Ishikawa (cell line): ENCODE measurements around the gene SPAG9.

Experiments used
- TEAD4 ChIP-seq: IDR thresholded peaks from 2 replicates; pipeline ENCODE4 v1.6.1; 2012
- YY1 ChIP-seq: IDR thresholded peaks from 2 replicates; pipeline ENCODE4 v1.6.1; 2012; ENCODE audit warnings: low read depth

DNA sequence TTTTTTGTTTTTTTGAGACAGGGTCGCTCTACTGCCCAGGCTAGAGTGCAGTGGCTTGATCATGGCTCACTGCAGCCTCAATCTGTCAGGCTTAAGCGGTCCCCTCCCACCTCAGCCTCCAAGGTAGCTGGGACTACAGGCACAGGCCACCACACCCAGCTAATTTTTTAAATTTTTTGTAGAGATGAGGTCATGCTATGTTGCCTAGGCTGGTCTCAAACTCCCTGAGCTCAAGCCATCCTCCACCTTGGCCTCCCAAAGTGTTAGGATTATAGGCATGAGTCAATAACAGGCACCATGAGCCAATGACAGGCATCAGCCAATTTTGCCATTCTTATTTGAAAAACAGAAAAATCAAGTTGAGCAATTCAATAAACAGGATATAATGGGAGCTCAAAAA, 125.0 kb downstream of the SPAG9 start:
- TF ChIP-seq YY1 (no peak), TEAD4 (no peak)
